Activated CD4-positive, alpha-beta T cell treated with anti-CD3 and anti-CD28 coated beads for 1 hour (primary cell): ENCODE results near the gene GSK3B.
"Not testable (repeated sequence)": the region's sequence is repeated elsewhere in the genome, so short reads cannot be mapped to it uniquely, and the experiment has no call there.

Experiments used
- DNase-seq: peaks from one replicate; pipeline ENCODE4 v3.0.0-alpha.2; 2020

Gene GSK3B

DNA sequence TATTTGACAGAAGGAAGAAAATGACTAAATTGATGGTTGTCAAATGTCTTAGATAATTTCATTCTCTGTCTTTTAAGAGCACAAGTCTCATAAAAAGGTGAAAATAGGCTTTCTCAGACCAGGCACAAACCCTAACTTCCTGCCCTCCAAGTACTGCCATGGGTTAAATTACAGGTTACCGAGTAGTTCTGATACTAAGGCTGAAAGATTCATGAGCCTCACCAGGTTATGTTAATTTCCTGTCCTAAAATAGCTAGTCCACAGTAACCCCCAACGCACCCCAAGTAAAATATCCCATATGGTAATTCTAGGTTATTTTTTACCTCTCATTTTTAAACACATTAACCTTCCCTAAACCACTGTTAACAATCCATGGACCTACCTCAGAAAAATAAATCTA is 42.0 kb downstream of the GSK3B start:
- no peak for DNase-seq

DNA sequence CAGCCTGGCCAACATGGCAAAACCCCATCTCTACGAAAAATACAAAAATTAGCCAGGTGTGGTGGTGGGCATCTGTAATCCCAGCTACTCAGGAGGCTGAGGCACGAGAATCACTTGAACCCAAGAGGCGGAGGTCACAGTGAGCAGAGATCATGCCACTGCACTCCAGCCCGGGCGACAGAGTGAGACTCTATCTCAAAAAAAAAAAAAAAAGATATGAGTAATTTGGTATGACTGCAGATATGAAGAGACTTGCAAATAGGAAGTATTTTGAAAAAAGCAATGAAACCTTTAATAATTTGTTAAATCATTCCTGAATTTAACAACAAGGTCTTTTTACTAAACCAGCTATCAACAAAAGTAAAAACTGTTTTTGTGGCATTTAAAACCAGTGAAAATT is 42.7 kb downstream of the GSK3B start:
- not testable (repeated sequence) for DNase-seq

DNA sequence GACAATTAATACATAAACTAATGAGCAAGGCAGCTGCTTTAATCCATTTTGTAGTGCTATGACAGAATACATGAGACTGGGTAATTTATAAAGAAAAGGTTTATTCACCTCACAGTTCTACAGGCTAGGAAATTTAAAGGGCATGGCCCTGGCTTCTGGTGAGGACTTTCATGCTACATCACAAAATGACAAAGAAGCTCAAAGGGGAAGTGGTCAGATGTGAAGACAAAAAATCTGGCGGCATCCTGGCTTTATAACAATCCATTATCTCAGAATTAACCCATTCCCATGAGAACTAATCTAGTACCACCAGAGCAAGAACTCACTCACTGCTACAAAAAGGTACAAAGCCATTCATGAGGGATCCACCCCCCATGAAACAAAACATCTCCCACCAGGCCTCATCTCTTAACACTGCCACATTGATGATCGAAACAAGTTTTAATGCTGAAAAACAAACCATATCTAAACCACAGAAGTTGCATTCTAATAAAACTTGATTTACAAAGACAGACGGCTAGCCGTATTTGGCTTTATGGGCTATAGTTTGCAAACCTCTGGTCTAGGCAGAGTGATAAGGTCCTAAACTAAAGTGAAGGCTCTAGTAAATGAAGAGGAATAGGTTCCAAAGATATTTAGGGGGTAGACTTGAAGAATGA is 44.2 kb downstream of the GSK3B start:
- DNase-seq, result no peak

DNA sequence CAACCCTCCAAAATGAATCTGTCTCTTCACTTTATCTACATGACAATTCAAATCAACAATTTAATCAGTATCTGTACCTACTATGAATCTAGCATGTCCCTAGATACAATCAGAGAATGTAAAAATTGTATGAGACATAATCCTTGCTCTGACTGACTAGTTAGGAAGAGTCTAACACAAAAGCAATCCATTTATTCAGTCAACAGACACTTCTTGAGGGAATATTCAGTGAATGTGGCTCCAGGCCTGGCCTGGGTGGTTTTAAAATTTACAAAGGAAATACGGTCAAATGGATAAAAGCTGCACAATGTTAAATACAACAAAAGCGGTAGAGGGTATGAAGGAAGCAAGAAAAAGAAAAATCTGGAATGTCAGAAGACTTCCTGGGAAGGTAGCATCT is 45.2 kb downstream of the GSK3B start:
- no peak for DNase-seq

DNA sequence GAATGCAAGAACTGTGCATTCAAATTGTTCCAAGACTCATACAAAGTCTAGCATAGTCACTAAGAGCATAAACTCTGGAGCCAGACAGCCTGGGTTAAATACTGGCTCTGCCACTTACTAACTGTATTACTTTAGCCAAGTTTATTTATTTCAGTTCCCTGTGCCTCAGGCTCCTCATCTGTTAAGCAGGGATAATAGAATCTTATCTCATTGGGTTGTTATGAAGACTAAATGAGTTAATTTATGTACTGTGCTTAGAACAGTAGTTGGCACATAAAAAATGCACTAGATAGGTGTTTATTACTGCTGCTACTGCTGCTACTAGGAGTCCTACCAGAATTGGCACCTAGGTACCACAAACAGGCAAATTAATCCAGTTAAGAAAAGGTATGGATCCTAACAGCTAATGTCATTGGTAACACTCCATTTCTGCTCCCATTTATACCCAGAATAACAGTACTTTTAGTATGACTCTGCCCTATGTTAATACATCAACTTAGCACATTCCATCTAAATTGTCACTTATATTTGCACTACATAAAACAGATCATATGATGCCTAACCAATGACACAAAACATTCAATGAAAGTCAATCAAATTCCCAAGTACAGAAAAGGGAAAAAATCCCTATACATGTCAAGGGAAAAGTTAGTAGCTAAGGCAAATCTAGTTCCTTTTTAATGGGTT is 45.7 kb downstream of the GSK3B start:
- no peak for DNase-seq

DNA sequence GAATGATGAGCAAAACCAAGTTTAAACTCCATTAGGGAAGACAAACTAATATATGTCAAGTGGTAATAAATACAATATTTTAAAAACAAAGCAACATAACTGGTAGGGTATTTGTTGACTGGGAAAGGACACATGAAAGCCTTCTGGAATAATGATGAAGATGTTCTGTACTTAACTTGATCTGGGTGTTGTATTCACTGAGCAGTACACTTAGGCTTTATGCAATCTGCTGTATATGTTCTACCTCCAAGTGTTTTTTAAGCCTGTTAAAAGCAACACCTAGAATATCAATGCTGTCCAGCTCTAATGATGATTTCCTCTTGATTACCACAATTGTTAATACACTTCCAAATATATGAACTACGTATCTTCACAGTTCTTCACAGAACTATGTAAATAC is 46.6 kb downstream of the GSK3B start:
- DNase-seq, result no peak

DNA sequence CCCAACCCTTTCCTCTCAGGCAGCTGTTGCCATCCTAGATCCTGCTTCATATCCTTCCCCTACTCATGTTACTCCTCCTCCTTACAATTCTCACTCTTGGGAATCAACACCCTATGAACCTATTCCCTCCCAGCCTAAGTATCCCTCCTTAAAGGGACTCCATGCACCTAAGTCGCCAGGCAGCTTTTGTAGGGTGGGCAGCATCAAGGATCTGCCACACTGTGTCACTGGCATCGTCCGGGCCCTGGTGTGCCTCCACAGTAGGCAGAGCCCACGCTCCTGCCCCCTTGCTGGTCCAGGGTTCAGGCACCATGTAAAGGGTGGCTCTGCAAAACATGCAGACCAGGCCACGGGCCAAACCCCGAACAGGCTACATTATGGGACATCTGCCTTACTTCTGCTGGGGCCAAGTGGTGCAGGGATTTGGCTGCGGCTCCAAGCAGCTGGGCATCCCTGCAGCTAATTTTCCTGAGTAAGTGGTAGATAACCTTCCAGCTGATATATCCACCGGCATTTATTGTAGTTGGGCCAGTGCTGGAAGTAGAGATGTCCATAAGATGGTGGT is 53.4 kb downstream of the GSK3B start:
- no peak for DNase-seq

DNA sequence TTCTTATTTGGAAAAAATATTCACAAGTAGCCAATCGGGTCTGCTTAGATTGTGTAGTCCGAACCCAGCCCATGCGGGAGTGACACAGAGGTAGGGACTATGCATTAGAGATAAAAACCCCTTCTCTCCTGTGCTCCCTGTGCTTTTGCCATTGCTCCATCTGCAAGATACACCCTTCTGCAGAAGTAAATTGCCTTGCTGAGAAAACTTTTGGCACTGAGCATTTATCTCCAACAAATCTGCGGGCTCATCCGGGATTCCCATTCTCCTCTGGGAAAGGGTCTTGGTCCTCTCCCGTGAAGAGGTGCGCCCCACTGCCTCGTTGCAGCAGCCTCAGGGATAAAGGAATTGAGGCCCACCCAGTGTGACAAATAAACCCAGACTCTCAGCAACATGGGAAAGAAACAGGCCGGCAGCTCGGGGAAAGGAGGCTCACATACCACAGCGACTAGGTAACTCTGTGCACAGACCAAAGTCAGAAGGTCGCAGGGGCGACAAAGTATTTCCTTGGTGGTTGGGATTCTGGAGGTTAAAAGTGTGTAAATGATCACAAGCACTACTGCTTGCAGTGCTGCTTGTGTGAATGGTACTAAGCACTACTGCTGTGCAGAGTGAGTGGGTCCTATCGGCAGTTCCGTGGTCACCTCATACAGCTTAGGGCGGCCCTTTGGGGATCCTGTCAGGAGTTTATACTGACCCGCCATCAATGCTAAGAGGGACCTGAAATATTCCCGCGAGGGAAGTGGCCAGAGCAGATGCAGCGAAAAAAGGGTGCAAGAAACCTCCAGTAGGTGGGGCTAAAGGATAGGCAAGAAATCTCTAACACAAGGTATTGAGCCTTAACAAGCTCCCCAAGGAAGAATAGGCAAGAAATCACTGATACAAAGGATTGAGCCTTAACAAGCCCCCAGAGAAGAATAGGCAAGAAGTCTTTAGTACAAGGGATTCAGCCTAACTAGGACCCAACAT is 54.3 kb downstream of the GSK3B start:
- no peak for DNase-seq

DNA sequence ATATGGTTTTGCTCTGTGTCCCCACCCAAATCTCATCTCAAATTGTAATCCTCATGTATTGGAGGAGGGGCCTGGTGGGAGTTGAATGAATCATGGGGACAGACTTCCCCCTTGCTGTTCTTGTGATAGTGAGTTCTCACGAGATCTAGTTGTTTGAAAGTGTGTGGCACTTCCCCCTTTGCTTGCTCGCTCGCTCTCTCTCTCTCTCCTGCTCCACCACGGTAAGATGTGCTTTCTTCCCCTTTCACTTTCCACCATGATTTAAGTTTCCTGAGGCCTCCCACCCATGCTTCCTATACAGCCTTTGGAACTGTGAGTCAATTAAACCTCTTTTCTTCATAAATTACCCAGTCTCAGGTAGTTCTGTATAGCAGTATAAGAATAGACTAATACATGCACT is 60.7 kb downstream of the GSK3B start:
- DNase-seq, result no peak

DNA sequence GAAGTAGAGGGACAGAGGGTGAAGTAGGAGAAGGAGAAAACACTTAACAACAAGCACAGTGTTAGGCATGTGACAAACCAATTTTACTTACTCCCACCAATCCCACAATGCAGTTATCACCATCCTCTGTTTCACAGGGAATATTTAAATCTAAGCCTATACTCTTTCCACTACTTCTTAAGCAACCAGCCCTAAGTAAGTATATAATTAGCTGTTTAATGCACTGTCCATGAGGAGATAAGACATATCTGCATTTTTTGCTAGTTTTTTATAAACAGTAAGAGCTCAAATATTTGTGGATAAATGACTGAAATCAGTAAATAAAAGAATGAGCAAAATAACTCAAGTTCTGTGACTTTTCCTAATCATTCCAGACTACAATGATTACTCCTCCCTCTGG is 62.7 kb downstream of the GSK3B start:
- DNase-seq, result no peak

DNA sequence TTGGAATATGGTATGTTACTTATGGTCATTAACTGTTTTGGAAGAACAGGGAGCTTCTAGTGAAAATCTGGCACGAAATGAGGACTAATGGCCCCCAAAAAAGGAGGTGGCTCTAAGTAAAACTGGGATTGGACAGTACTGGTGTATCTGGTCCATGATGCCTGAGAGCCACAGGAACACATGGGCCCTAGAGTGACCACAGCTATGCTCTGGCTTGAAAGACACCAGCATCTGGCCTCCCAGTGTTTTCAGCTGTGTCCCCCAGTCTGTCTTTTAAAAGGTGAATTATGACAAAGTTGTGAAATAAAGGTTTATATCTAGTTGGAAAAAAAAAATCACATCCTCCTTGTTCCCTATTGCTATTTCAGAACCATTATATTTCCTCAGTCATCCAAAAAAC is 64.5 kb downstream of the GSK3B start:
- DNase-seq, result no peak

DNA sequence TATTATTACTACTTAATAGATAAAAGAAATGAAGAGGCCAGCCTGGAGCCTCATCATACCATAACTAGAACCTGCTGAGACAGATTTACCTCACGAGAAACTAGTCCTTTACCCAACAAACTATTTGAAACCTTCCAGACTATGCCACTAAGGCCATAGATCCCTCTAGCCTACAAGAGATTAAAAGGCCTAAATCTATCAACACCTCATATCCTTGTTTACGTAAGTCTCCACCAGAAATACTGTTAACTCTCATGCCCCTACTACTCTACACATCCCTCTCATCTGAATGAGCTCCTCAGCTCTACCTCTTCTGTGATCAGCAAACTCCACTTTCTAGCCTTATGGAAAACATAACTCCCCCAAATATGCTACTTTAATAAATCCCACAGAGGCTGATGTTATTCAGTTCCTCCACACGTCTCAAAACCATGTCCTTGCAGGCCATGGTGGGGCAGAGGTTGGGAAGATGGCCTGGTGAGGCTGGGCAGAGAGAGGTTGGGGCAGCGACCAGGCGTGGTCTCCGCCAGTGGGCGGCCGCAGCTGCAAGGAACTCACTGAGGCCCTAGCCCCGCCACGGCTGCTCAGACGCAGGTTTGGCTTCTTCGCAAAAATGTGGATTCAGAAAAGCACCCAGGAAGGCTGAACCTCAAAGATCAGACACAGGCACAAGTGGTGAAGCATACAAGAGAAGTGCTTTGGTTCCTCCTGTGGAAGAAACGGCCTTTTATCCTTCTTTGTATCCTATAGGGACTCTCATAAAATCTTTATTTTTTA is 65.8 kb downstream of the GSK3B start:
- DNase-seq, result no peak

DNA sequence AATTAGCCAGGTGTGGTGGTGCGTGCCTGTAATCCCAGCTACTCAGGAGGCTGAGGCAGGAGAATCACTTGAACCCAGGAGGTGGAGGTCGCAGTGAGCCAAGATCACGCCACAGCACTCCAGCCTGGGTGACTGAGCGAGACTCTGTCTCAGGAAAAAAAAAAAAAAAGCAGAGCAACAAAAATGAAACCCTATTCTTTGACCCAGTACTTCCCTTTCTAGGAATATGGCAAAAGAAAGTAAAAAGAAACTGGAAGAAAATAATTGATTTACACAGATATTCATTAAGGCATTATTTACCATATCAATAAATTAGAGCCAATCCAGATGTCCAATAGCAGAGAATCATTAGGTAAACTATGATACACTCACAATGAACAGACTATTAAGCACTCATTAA is 67.0 kb downstream of the GSK3B start:
- no peak for DNase-seq

DNA sequence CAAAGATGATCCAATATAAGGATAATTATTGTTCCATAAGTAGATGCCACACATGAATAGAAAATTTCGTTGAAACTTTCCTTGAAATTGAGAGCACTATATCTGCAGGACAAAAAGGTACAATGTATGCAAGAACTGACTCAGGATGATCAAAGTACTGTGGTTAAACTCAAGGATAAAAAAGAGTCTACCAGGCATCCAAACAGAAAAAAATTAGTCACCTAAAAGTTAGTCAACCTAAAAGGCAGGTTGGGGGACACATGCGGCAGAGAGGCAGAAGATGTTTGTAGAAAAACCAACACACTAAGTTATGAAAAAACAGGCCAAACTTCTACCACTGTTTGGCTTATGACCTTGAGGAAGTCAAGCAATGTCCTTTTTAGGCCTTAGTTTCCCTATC is 68.7 kb downstream of the GSK3B start:
- DNase-seq, result no peak

DNA sequence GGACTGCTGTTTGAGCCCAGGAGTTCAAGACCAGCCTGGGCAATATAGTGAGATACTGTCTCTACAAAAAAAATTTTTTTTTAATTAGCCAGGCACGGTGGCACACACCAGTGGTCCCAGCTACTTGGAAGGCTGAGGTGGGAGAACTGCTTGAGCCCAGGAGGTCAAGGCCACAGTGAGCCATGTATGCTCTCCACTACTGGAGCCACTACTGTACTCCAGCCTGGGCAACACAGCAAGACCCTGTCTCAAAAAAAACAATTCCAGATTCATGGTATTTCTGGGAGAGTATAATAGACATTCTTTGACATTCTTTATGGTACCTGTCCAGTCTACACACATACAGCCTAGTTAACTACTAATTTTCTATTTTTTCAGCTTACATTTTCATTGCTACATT is 70.1 kb downstream of the GSK3B start:
- DNase-seq, result no peak

DNA sequence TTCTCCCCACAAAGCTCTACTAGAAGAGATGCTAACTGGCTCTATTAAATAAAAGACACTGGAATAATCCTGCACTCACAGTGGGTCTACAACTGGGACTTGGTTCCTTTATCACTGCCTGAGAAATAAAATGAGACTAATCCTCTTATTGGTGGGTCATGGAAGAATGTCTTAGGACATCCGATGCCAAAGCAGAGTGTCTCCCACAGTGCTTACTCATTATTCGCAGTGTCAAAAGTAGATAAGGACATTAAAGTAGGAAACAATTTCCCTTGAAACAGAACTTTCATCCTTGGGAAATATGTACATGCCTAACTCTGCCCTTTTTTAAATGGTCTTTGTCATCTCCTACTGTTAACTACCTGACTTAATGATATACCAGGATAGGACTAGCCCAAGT is 71.5 kb downstream of the GSK3B start:
- DNase-seq, result no peak

DNA sequence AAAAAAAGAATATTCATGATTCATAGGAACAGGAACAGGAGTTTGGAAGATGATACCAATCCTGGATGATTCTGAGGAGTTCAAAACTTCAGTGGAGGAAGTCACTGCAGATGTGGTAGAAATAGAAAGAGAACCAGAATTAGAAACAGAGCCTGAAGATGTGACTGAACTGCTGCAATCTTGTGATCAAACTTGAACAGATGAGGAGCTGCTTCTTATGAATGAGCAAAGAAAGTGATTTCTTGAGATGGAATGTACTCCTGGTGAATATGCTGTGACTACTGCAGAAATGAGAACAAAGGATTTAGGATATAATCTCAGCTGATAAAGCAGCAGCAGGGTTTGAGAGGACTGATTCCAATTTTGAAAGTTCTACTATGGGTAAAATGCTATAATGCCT is 72.7 kb downstream of the GSK3B start:
- no peak for DNase-seq

DNA sequence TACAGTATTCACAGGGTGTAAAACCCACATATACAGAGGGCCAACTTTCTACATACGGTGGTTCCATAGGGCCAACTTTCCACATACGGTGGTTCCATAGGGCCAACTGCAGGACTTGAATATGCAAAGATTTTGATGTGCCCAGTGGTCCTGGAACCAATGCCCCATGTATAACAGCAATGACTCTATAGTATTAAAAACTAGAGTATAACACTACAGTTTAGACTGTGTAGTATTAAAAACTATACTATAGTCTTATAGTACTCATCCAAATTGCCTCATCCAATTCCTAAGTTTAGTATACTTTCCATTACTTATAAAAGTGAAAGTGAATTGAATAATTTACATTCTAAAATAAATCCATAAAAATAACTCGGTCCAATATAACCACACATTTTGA is 75.9 kb downstream of the GSK3B start:
- DNase-seq, result no peak

DNA sequence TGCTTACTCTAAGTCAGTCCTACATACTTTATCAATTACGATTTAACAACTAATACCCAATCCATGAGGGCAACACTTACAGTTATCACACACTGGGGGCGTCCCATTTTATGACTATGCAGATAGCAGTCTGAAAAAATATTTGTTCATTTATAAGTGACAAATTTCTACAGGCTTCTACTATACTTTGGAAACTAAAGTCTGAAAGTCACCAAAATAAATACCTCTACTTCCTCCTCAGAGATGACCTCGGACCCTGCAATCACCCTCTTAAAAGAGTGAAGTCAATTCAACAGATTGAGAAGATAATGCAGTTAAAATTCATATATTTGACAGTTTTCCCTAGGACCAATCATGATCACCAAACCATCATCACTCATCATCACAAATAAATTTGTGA is 76.6 kb downstream of the GSK3B start:
- DNase-seq, result no peak

DNA sequence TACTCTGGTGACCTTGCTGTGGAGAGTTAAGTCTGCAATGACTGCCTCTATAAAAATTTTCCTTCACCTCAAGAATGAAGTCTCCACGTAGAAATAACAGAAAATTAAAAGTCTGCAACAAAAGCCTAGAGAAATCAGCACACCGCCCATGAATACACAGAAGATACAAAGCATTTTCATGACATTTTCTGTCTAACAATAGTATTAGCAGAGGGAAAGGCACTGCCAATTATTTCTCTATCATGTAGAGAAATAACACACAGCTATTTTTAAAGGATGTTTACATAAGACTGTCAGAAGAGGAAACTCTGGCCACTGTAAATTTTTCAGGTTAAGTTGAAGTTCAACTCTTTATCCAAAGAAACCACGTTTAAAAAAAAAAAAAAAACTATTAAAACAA is 80.8 kb downstream of the GSK3B start:
- no peak for DNase-seq

DNA sequence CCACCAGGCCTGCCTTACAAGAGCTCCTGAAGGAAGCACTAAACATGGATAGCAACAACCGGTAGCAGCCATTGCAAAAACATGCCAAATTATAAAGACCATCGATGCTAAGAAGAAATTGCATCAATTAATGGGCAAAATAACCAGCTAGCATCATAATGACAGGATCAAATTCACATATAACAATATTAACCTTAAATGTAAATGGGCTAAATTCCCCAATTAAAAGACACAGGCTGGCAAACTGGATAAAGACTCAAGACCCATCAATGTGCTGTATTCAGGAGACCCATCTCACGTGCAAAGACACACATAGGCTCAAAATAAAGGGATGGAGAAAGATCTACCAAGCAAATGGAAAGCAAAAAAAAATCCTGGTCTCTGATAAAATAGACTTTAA is 88.5 kb downstream of the GSK3B start:
- DNase-seq, result not testable (repeated sequence)

DNA sequence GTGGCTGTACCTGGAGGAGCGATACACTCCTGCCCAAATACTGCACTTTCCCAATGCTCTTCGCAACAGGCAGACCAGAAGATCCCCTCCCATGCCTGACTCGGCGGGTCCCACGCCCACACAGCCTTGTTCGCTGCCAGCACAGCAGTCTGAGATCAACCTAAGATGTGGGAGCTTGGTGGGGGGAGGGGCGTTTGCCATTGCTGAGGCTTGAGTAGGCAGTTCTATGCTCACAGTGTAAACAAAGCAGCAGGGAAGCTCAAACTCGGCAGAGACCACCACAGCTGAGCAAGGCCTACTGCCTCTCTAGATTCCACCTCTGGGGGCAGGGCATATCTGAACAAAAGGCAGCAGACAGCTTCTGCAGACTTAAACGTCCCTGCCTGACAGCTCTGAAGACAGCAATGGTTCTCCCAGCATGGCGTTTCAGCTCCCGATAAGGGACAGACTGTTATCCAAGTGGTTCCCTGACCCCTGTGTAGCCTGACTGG is 90.2 kb downstream of the GSK3B start:
- not testable (repeated sequence) for DNase-seq

DNA sequence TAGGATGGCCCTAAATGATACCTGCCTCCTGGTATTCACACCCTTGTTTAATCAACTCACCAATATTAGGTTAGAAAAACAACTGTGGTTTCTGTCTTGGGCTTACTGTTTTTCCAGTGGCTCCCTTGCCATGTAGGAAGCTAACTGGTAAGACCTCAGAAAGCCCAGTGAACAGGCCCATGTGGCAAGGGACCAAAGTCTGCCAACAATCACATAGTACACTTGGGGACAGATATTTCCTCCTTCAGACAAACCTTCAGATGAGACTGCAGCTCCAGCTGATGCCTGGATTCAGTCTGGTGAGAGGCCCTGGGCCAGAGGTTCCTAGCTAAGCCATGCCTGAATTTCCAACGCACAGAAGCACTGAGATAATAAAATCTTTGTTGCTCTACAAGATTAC is 96.1 kb downstream of the GSK3B start:
- no peak for DNase-seq
